ENCODE results near the gene ZNF446. TPM values are rescaled to one million over a fixed set of nuclear protein-coding genes. Genes with fewer than 3 reads are reported as not detected.

The ZNF446 gene
- total and polyA plus RNA-seq, 9 of the 15 experiments (the other 6 are each of a cell fraction or from before 2014, with no cell fraction given), result 0.07 to 4.8 (median 1.2) TPM

GRCh38 chr19:58510084-58510862 is 34.1 kb downstream of the ZNF446 start (continued):
- TF ChIP-seq SRSF9 (IDR thresholded peaks at IDR 0.05; ENCODE audit: borderline replicate concordance, low read depth, low read length), result no peak
- no peak for TF ChIP-seq PPARD (CRISPR knock-in tag; IDR thresholded peaks at IDR 0.05)
- no peak for TF ChIP-seq PHF8 (IDR thresholded peaks at IDR 0.05; ENCODE audit: borderline replicate concordance, low read length)
- no peak for TF ChIP-seq BACH1 (tag; IDR thresholded peaks at IDR 0.05)
- no peak for TF ChIP-seq TCF3 (CRISPR knock-in tag; IDR thresholded peaks at IDR 0.05)
- TF ChIP-seq RFX7 (CRISPR knock-in tag; IDR thresholded peaks at IDR 0.05), result no peak
- TF ChIP-seq MCM2 (IDR thresholded peaks at IDR 0.05; ENCODE audit: low read depth), result no peak
- no peak for TF ChIP-seq HLTF (IDR thresholded peaks at IDR 0.05)
- no peak for TF ChIP-seq TBP (optimal IDR thresholded peaks at IDR 0.05; ENCODE audit: low read depth, low read length)
- TF ChIP-seq ZBTB17 (CRISPR knock-in tag; IDR thresholded peaks at IDR 0.05), result no peak
- no peak for TF ChIP-seq HNRNPK (IDR thresholded peaks at IDR 0.05; ENCODE audit: low read depth, low read length, poor library complexity, severe bottlenecking)
- no peak for TF ChIP-seq NR2C1 (IDR thresholded peaks at IDR 0.05)
- TF ChIP-seq NR2C1 (tag; IDR thresholded peaks at IDR 0.05), result 0 out of 2 replicates have a peak, but pooled peaks have one; percentile 11
- TF ChIP-seq TAL1 (IDR thresholded peaks at IDR 0.05), result no peak
- TF ChIP-seq CHD4 (IDR thresholded peaks at IDR 0.05; ENCODE audit: insufficient read depth, insufficient replicate concordance, low read depth, low read length, poor library complexity, severe bottlenecking), result no peak
- no peak for TF ChIP-seq FOS (IDR thresholded peaks at IDR 0.05; ENCODE audit: extremely low read depth, insufficient read length)
- no peak for TF ChIP-seq CREB1 (IDR thresholded peaks at IDR 0.05)
- 0 out of 2 replicates have a peak, but pooled peaks have one; percentile 0 for TF ChIP-seq CREB1 (CRISPR knock-in tag; IDR thresholded peaks at IDR 0.05)
- TF ChIP-seq ZNF253 (CRISPR knock-in tag; conservative IDR thresholded peaks at IDR 0.05), result no peak
- no peak for TF ChIP-seq RHOXF2B (CRISPR knock-in tag; conservative IDR thresholded peaks at IDR 0.05)
- no peak for TF ChIP-seq KDM2B (CRISPR knock-in tag; IDR thresholded peaks at IDR 0.05)
- no peak for TF ChIP-seq NFRKB (IDR thresholded peaks at IDR 0.05; ENCODE audit: low read depth)
- TF ChIP-seq ZNF224 (CRISPR knock-in tag; IDR thresholded peaks at IDR 0.05), result no peak
- no peak for TF ChIP-seq TAF15 (IDR thresholded peaks at IDR 0.05; ENCODE audit: low read depth, low read length)
- TF ChIP-seq ZNF274 (IDR thresholded peaks at IDR 0.05; ENCODE audit: borderline replicate concordance, low read depth, low read length), result no peak
- no peak for TF ChIP-seq PATZ1 (CRISPR knock-in tag; IDR thresholded peaks at IDR 0.05; ENCODE audit: borderline replicate concordance)
